H9 (cell line): Measurements from ENCODE around the gene RBPJ. TPM values are rescaled to one million over a fixed set of nuclear protein-coding genes. Genes with fewer than 3 reads are reported as not detected.

Experiments used
- DNase-seq: peaks from one replicate; pipeline ENCODE4 v3.0.0-alpha.2; 2017
- H2AFZ ChIP-seq: one replicate; pipeline ENCODE4 v1.6.1; 2013; ENCODE audit warnings: mild to moderate bottlenecking, low read length, control low read depth, moderate library complexity
- H2AK5ac ChIP-seq: 2 replicates; pipeline ENCODE4 v1.6.1; 2013; ENCODE audit warnings: low read length, control low read depth, mixed read lengths; ENCODE audit not compliant: insufficient read length
- H2BK120ac ChIP-seq: one replicate; pipeline ENCODE4 v1.6.1; 2013; ENCODE audit warnings: low read depth, mild to moderate bottlenecking, low read length, control low read depth, inconsistent platforms; ENCODE audit not compliant: poor library complexity, severe bottlenecking
- H2BK12ac ChIP-seq: 2 replicates; pipeline ENCODE4 v1.6.1; 2013; ENCODE audit warnings: low read length, control low read depth, mixed read lengths, low read depth; ENCODE audit not compliant: insufficient read length
- H2BK15ac ChIP-seq: 2 replicates; pipeline ENCODE4 v1.6.1; 2013; ENCODE audit warnings: low read depth, low read length, control low read depth
- H2BK20ac ChIP-seq: one replicate; pipeline ENCODE4 v1.6.1; 2013; ENCODE audit warnings: low read depth, mild to moderate bottlenecking, low read length, control low read depth, inconsistent platforms; ENCODE audit not compliant: poor library complexity, severe bottlenecking
- H2BK5ac ChIP-seq: 2 replicates; pipeline ENCODE4 v1.6.1; 2013; ENCODE audit warnings: low read length, control low read depth, mixed read lengths; ENCODE audit not compliant: insufficient read length
- H3K14ac ChIP-seq: 2 replicates; pipeline ENCODE4 v1.6.1; 2013; ENCODE audit warnings: low read length, control low read depth; ENCODE audit not compliant: insufficient read depth
- H3K18ac ChIP-seq: 2 replicates; pipeline ENCODE4 v1.6.1; 2013; ENCODE audit warnings: low read depth, mild to moderate bottlenecking, mixed read lengths, low read length, control low read depth; ENCODE audit not compliant: insufficient read length
- H3K23ac ChIP-seq: 2 replicates; pipeline ENCODE4 v1.6.1; 2013; ENCODE audit warnings: low read length, control low read depth, mixed read lengths, low read depth; ENCODE audit not compliant: insufficient read length
- H3K23me2 ChIP-seq: 2 replicates; pipeline ENCODE4 v1.6.1; 2013; ENCODE audit warnings: low read depth, mild to moderate bottlenecking, mixed read lengths, low read length, control low read depth; ENCODE audit not compliant: insufficient read length, poor library complexity, severe bottlenecking
- H3K27ac ChIP-seq: 2 replicates; pipeline ENCODE4 v1.5.1; 2013; ENCODE audit warnings: low read length, control low read depth, mixed read lengths, low read depth; ENCODE audit not compliant: insufficient read length
- H3K27me3 ChIP-seq: 2 replicates; pipeline ENCODE4 v1.6.1; 2013; ENCODE audit warnings: low read length, control low read depth, inconsistent platforms; ENCODE audit not compliant: insufficient read depth
- H3K4ac ChIP-seq: 2 replicates; pipeline ENCODE4 v1.6.1; 2013; ENCODE audit warnings: low read depth, mild to moderate bottlenecking, control low read depth, inconsistent platforms, low read length, moderate library complexity
- H3K4me1 ChIP-seq: 2 replicates; pipeline ENCODE4 v1.6.1; 2013; ENCODE audit warnings: low read length, control low read depth, inconsistent platforms; ENCODE audit not compliant: insufficient read depth
- H3K4me2 ChIP-seq: 2 replicates; pipeline ENCODE4 v1.6.1; 2013; ENCODE audit warnings: low read length, control low read depth, mixed read lengths; ENCODE audit not compliant: insufficient read length, insufficient read depth
- H3K56ac ChIP-seq: 2 replicates; pipeline ENCODE4 v1.6.1; 2013; ENCODE audit warnings: low read depth, mild to moderate bottlenecking, mixed read lengths, low read length, control low read depth; ENCODE audit not compliant: insufficient read length
- H3K79me1 ChIP-seq: 2 replicates; pipeline ENCODE4 v1.6.1; 2013; ENCODE audit warnings: low read depth, mild to moderate bottlenecking, moderate library complexity, low read length, control low read depth, inconsistent platforms; ENCODE audit not compliant: insufficient read depth, poor library complexity, severe bottlenecking
- H3K79me2 ChIP-seq: 2 replicates; pipeline ENCODE4 v1.6.1; 2013; ENCODE audit warnings: low read length, control low read depth, inconsistent platforms; ENCODE audit not compliant: insufficient read depth
- H3K9ac ChIP-seq: 2 replicates; pipeline ENCODE4 v1.6.1; 2013; ENCODE audit warnings: low read length, control low read depth, mixed read lengths; ENCODE audit not compliant: insufficient read length; ENCODE audit errors: extremely low read depth
- H3K9me3 ChIP-seq: one replicate; pipeline ENCODE4 v1.6.1; 2013; ENCODE audit warnings: low read depth, low read length, inconsistent platforms; ENCODE audit not compliant: control insufficient read depth
- H3T11ph ChIP-seq: one replicate; pipeline ENCODE4 v1.6.1; 2013; ENCODE audit warnings: mild to moderate bottlenecking, low read length, control low read depth, inconsistent platforms
- H4K20me1 ChIP-seq: one replicate; pipeline ENCODE4 v1.6.1; 2013; ENCODE audit not compliant: control insufficient read depth, insufficient read length, insufficient read depth
- H4K5ac ChIP-seq: 2 replicates; pipeline ENCODE4 v1.6.1; 2013; ENCODE audit warnings: low read depth, mild to moderate bottlenecking, mixed read lengths, low read length, control low read depth; ENCODE audit not compliant: insufficient read length
- H4K8ac ChIP-seq: replicated peaks from 2 replicates; pipeline ENCODE4 v1.6.1; 2013; ENCODE audit warnings: low read length, control low read depth, mixed read lengths, low read depth; ENCODE audit not compliant: insufficient read length
- H4K91ac ChIP-seq: 2 replicates; pipeline ENCODE4 v1.6.1; 2013; ENCODE audit warnings: low read depth, mild to moderate bottlenecking, moderate library complexity, mixed read lengths, low read length, control low read depth; ENCODE audit not compliant: insufficient read length
- H3K27ac Mint-ChIP-seq, 3 experiments: 2 replicates in 2 of 3; 3 replicates in 1 of 3; pipeline ENCODE4 v1.8.0; 2020 to 2021; ENCODE audit warnings: mixed read lengths in 3 of 3, mild to moderate bottlenecking in 1 of 3, moderate library complexity in 1 of 3
- H3K27me3 Mint-ChIP-seq: 2 replicates; pipeline ENCODE4 v1.8.0; 2021; ENCODE audit warnings: low read depth, mild to moderate bottlenecking, moderate library complexity, mixed read lengths
- H3K36me3 Mint-ChIP-seq, 3 experiments: 2 replicates in 2 of 3; 3 replicates in 1 of 3; pipeline ENCODE4 v1.8.0; 2020 to 2021; ENCODE audit warnings: low read depth in 3 of 3, mixed read lengths in 3 of 3; ENCODE audit not compliant: insufficient read depth in 1 of 3
- H3K4me1 Mint-ChIP-seq, 2 experiments: 2 replicates each; pipeline ENCODE4 v1.8.0; 2020; ENCODE audit warnings: mixed read lengths in 2 of 2
- H3K4me3 Mint-ChIP-seq, 2 experiments: 2 replicates in 1 of 2; 3 replicates in 1 of 2; pipeline ENCODE4 v1.8.0; 2020 to 2021; ENCODE audit warnings: mild to moderate bottlenecking in 2 of 2, mixed read lengths in 2 of 2, moderate library complexity in 1 of 2
- H3K9me3 Mint-ChIP-seq, 2 experiments: 2 replicates in 1 of 2; 3 replicates in 1 of 2; pipeline ENCODE4 v1.8.0; 2020; ENCODE audit warnings: mild to moderate bottlenecking in 2 of 2, mixed read lengths in 2 of 2, moderate library complexity in 1 of 2
- WGBS: extraction: QIAGEN DNeasy Blood & Tissue Kit; methylation state at CpG from one replicate; pipeline ENCODE4 v1.1.7; 2013; ENCODE audit warnings: missing lambda C conversion rate, low lambda C conversion rate, mixed read lengths; ENCODE audit not compliant: insufficient read length; ENCODE audit errors: extremely low coverage; 5-methylcytosine and 5-hydroxymethylcytosine counted together
- total RNA-seq: library from RNA; stranded (reverse); gene quantifications from 2 replicates; pipeline ENCODE4 v1.2.1, GENCODE V29; 2021
- TF ChIP-seq, protein P1 (sequence below): fragments of 200-600 bp; sonication (generic); conservative IDR thresholded peaks from 3 replicates; pipeline ENCODE4 v1.8.0; 2021; ENCODE audit warnings: antibody characterized with exemption, mild to moderate bottlenecking

RBPJ gene
- total RNA-seq, 1 experiment from 2014 or later: 166 TPM

DNA sequence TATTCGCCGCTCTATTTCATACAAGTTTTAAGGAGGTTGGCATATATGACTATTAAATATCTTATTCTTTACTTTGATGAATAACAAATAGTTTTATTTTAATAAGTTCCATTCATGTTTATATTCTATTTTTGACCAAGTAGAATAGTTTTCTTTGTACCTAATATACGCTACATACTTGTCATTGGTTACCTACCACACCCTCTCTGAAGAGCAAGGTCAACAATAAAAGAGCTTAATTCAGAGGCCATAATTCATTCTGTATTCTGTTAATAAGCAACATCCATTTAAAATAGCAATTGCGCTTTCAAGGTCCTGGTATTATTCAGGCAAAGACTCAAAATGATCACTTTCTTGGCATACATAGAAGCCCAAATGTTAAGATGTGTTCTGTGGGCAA is 24.3 kb upstream of the RBPJ start:
- Histone ChIP-seq H3K4me2 (no peak overlapping the region), H3K14ac (no peak overlapping the region), H2BK15ac (no peak overlapping the region), H2AK5ac (no peak overlapping the region), H3K79me2 (no peaks in the 10 kb centered on the region), H3K27me3 (no peaks in the 10 kb centered on the region), H3K23me2 (no peaks in the 10 kb centered on the region), H4K20me1 (no peaks in the 10 kb centered on the region), H2BK20ac (no peak overlapping the region), H3K18ac (no peak overlapping the region), H3K9me3 (no peaks in the 10 kb centered on the region), H3T11ph (no peak overlapping the region), H3K56ac (no peak overlapping the region), H4K5ac (no peak overlapping the region), H3K9ac (no peak overlapping the region), H3K79me1 (no peaks in the 10 kb centered on the region), H4K8ac (no peak overlapping the region), H3K23ac (no peak overlapping the region), H2BK5ac (no peak overlapping the region), H2BK120ac (no peak overlapping the region), H3K4me1 (peaks cover 6% of the 10 kb centered on the region), H3K27ac (no peak overlapping the region), H4K91ac (no peak overlapping the region), H2BK12ac (no peak overlapping the region), H3K4ac (no peak overlapping the region), H2AFZ (no peak overlapping the region)
- Mint-ChIP-seq H3K36me3 (peaks cover 0 to 4% (median 0%) of the 10 kb centered on the region in 3 experiments; a peak in 2 of 7 replicates), H3K9me3 (no peaks in the 10 kb centered on the region; a peak in 2 of 5 replicates), H3K27ac (peak overlapping the region in 2 of 3 experiments; percentile 97 to 99; a peak in 4 of 7 replicates), H3K27me3 (no peaks in the 10 kb centered on the region), H3K4me1 (peaks cover 51 to 55% of the 10 kb centered on the region in 2 experiments), H3K4me3 (no peak overlapping the region)
- no peak for DNase-seq
- TF ChIP-seq, protein P1, sequence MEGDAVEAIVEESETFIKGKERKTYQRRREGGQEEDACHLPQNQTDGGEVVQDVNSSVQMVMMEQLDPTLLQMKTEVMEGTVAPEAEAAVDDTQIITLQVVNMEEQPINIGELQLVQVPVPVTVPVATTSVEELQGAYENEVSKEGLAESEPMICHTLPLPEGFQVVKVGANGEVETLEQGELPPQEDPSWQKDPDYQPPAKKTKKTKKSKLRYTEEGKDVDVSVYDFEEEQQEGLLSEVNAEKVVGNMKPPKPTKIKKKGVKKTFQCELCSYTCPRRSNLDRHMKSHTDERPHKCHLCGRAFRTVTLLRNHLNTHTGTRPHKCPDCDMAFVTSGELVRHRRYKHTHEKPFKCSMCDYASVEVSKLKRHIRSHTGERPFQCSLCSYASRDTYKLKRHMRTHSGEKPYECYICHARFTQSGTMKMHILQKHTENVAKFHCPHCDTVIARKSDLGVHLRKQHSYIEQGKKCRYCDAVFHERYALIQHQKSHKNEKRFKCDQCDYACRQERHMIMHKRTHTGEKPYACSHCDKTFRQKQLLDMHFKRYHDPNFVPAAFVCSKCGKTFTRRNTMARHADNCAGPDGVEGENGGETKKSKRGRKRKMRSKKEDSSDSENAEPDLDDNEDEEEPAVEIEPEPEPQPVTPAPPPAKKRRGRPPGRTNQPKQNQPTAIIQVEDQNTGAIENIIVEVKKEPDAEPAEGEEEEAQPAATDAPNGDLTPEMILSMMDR: no peak
- WGBS: no CpG with 5 or more reads among the region's 4 CpGs
